ENCODE results near the gene NDUFAF8.

Gene NDUFAF8

GRCh38 chr17:81251709-81252301, 12.7 kb downstream of the NDUFAF8 start:
- peak; percentile 21 for DNase-seq (ENCODE audit: low spot score)

DNA sequence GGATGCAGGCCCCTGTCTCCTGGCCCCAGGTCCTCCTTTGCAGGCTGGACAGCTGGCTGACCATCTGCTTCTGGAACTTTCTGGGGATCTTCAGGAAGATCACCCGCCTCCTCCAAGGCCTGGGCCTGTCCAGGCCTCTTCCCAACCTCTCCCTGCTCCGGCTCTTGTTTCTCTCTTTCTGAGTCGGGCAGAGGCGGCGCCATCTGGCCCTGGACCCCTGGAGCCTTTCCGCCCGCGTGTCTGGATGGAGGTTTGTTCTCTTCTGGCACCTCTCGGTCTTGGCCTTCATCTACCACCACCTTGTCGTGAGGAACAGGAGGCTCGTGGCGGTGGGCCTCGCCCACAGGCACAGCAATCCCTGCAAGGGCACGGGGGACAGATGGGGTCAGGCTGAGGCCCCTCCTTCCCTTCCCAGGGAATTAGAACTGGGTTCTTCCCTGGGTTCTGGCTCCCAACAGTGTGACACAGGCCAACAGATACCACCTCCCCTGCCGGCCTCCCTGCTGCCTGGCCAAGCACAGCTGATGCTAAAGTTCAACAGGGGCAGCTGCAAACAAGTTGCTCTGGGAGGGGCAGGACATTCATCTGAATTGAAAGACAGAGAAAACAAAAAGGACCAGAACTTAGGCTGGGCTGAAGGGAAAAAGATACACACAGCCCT, 13.3 kb downstream of the NDUFAF8 start:
- peak; percentile 51 for DNase-seq (ENCODE audit: low spot score)

DNA sequence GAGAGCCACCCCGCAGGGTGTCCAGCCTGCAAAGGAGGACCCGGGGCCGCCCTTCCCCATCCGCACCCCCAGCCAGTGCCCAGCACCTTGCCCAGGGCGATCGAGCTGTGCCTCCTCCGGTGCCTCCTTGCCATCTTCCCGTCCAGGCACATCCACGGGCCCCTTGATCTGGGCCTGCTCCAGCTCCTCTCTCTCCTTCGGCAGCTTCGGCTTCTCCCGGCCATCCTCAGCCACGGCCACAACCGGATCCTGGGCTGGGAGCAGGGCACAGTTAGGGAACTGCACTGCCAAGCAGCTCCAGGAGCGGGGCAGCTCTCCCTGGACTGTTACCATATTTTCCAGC, 13.8 kb downstream of the NDUFAF8 start:
- no peak for DNase-seq (ENCODE audit: low spot score)

DNA sequence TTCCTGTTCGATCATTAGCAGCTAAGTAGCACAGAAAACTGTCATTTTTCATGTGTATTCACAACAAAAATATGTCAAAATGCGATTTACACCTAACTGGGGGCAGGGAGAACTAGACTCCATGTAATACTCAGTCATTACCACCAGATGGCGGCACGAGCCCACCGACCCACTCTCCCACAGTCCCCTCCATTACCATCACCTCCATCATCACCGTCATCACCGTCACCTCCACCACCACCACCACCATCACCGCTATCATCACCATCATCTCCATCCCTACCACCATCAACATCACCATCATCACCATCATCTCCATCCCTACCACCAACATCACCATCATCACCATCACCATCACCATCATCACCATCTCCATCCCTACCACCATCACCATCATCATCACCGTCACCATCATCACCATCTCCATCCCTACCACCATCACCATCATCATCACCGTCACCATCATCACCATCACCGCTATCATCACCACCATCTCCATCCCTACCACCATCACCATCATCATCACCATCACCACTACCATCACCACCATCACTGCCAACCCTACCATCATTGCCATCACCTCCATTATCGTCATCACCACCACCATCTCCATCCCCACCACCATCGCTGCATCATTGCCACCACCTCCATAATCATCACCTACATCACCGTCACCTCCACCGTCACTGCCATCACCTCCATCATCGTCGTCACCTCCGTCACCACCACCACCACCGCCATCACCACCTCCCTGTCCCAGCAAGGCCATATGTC, 14.4 kb downstream of the NDUFAF8 start:
- DNase-seq (ENCODE audit: low spot score) = peak; percentile 71

DNA sequence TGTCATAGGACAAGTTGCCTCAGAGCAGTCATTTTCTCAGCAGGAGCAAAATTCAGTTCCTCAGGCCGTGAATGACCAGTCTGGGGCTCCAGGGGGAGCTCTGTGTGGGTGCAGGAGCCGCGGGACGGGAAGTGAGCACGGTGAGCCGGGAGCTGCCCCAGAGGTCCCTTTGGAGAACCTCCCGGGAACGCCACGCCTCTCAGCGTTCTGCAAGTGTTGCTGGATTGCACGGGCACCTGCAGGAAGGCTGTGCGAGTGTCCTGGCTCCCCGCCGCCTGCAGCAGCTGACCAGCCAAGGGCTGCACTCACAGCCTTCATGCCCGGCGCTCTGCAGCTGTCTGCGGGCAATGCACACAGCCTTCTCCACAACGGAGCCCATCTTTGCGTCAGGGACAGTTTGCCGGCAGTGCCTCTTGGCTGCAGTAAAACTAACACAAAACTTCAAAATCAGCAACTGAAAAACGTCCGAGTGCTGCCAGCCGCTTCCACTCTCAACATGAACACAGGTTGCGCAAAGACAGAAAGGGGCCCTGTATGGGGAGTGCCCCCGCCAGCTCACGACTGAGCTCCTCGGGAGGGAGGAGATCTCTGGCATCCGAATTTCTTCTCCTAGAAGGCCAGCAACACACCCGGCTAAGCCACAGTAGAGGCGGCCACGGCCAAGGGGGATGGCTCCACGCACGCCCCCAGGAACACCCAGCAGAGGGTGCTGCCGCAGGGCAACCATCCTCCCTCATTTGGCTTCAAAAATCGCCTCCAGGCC, 16.0 kb downstream of the NDUFAF8 start:
- peak; percentile 52 for DNase-seq (ENCODE audit: low spot score)

- DNase-seq (ENCODE audit: low spot score) = no peak
These were observed 17.5 kb downstream of the NDUFAF8 start for GRCh38 chr17:81256616-81257015.

- DNase-seq (ENCODE audit: low spot score) = no peak
These were observed 18.4 kb downstream of the NDUFAF8 start for GRCh38 chr17:81257533-81257932.

DNA sequence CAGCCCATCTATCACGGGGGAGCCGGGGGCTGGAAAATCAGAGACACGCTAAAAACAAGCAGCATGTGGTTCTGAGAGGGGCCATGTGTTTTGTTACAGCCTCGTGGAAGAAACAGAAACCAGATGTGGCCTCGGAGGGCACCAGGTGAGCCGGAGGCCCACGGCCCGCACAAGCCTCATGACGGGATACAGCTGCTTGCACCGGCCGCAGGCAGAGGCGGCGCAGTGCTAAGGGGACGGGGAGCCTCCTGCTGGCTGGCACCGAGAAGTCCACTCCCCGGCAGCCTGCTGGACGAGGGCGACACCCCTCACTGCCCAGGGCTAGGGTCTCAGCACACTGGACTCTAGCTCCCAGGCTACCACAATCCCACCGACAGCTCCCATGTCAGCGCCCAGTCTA, 19.2 kb downstream of the NDUFAF8 start:
- DNase-seq (ENCODE audit: low spot score) = no peak

DNA sequence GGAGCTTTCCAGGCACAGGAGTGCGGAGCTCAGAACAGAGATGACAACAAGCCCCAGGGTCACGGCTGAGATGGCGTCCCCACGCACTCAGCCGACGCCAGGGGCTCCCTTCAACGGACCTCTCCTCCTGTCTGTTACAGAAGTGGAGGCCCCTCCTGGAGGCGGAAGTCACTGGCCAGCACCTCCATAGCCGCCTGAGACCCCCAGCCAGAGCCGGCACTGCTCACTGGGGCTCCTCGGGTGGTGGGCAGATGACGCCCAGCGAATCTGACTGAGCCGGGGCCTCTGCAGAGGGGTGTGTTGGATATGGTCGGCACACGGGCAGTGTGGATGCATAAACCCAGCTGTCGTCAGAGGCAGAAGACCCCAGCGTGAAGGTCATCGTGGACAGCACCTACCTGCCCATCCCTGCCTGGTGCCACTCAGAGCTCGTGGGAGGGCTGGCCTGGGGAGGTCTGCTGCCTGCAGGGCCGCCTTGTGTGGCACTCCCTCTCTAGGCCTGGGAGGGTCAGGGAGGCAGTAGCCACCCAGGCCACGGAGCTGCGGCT, 20.0 kb downstream of the NDUFAF8 start:
- DNase-seq (ENCODE audit: low spot score) = no peak

GRCh38 chr17:81260171-81260570, 21.1 kb downstream of the NDUFAF8 start:
- DNase-seq (ENCODE audit: low spot score) = no peak

DNA sequence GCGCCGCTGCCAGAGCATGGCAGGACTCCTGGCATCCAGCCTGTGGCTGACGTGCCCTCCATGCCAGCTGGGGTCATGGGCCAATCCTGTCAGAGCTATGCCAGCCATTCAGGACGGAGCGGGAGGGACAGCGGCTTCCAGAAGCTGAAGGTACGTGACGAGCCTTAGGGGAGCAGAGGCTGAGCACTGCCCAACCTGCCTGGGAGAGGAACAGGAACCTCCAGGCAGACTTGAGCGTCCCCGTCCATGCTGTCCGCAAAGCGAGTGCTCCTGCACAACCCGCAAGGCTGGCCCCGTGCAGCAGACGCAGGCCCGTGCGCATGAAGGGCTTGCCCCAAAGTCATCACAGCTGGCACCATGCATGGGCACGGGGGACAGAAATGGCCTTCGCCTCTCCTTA, 21.5 kb downstream of the NDUFAF8 start:
- DNase-seq (ENCODE audit: low spot score) = no peak

GRCh38 chr17:81261096-81261495, 22.0 kb downstream of the NDUFAF8 start:
- DNase-seq (ENCODE audit: low spot score) = no peak

GRCh38 chr17:81261582-81262336, 22.6 kb downstream of the NDUFAF8 start:
- DNase-seq (ENCODE audit: low spot score) = no peak

DNA sequence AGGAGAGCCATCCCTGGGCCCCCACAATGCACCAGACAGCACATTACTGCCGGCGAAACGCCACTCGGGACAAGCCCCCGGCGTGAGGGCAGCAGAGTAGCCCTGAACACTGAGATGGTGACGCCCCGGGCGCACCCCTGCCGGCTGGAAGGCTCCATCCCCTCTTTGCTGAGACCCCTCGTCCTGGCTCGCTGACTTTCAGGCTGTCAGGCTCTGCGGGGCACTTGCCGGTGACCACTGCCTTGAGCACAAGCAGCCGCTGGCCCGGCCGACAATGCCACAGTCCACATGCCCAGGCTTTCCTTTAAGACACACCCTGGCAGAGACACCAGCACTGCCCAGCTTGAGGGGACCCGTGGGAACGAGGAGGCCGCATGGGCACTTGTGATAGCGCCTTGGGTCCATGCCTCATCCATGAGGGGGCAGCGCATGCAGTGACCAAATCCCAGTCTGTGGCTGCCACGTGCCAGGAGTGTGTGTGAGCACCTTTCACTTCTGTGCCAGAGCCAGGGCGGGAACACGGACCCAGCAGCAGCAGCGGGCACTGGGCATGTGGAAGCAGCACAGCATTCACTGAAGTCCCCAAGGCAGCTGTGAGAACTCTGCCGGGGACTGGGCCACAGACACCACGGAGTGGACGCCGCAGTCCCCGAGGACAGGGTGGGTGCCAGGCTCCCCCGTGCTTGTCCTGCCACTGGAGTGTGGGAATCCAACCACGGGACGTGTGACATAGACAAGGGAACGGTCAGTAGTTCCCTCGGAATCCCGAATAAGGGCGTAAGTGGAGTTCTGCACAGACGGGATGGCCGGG, 24.5 kb downstream of the NDUFAF8 start:
- DNase-seq (ENCODE audit: low spot score) = no peak

DNA sequence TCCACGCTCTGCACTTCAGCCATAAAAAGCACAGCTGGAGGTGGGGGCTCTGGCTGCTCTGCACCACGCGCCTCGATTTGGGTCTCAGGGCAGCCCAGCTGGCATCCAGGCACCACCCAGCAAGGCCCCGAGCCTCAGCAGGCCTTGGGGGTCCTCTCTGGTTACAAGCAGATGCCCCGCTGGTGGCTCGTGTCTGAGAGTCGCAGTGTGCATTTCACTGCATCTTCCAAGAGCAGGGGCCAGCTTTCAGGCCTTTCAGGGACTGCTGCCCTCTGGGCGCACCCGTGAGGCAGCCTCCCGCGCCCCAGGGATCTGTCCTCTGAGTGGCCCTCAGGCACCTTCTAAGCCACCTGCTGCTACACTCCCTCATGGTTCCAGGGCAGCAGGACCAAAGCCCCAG, 25.5 kb downstream of the NDUFAF8 start:
- DNase-seq (ENCODE audit: low spot score) = no peak

GRCh38 chr17:81265576-81265975, 26.5 kb downstream of the NDUFAF8 start:
- DNase-seq (ENCODE audit: low spot score) = no peak

GRCh38 chr17:81267390-81268067, 28.4 kb downstream of the NDUFAF8 start:
- DNase-seq (ENCODE audit: low spot score) = no peak

GRCh38 chr17:81270279-81270678, 31.2 kb downstream of the NDUFAF8 start:
- DNase-seq (ENCODE audit: low spot score) = no peak

DNA sequence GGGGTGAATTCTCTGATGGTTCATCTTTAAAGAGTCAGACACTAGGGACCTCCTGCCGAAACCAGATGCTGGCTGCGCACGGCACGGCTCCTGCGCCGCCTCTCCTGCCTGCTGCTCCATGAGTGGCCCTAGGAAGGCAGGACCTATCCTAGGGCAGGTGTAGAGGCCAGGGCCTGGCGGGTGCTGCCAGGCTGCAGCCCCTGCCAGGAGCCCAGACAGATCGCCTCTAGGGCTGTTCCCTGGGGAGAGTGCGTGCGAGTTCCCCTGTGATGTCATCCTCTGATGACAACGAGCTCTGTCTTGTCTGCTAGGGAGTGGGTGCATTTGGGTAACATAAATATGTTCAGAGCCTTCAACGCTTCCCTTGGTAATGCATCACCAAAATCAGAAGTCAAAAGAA, 32.1 kb downstream of the NDUFAF8 start:
- DNase-seq (ENCODE audit: low spot score) = no peak

- no peak for DNase-seq (ENCODE audit: low spot score)
These were observed 33.5 kb downstream of the NDUFAF8 start for GRCh38 chr17:81272616-81273015.

Data from cerebellar cortex (tissue), 1 donor.